H7 (cell line): Measurements from ENCODE around the gene NFIB. TPM values are rescaled to one million over a fixed set of nuclear protein-coding genes. Genes with fewer than 3 reads are reported as not detected.

ENCODE experiments used
- DNase-seq: peaks from one replicate; pipeline ENCODE4 v3.0.0; 2012
- H3K27me3 ChIP-seq: 2 replicates; pipeline ENCODE4 v1.6.0; 2011; ENCODE audit warnings: mild to moderate bottlenecking, low read length; ENCODE audit not compliant: control insufficient read depth, insufficient read depth
- H3K36me3 ChIP-seq: replicated peaks from 2 replicates; pipeline ENCODE4 v1.5.1; 2011; ENCODE audit warnings: low read length; ENCODE audit not compliant: control insufficient read depth, insufficient read depth
- H3K4me3 ChIP-seq: 2 replicates; pipeline ENCODE4 v1.5.1; 2011; ENCODE audit warnings: low read depth, mild to moderate bottlenecking, control low read depth, low read length, moderate library complexity; ENCODE audit not compliant: insufficient read depth
- total RNA-seq: library from RNA; depleted of rRNA; stranded (reverse); fragments of >200 nt; shearing (Covaris generic); gene quantifications from 2 replicates; pipeline ENCODE4 v1.2.3, GENCODE V29; 2014

Gene NFIB
- total RNA-seq, 1 experiment from 2014 or later = 5.0 TPM

DNA sequence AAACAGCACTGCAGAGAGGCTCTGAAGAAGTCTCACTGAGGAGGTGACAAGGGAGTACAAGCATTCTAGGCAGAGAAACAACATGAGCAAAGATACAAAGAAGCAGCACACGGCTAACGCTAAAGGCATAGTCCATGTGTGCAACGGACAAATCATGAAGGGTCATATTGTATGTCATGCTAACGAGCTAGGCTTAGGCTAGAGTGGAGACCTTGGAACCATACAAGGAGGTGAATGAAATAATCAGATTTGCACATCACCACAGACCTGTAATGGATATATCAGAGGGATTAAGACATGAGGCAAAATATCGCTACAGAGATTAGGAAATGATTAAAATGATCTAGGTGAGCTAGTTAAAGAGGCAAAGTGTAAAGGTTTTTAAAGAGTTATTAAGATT, 145.6 kb downstream of the NFIB start:
- H3K4me3 ChIP-seq = no peak overlapping the region
- no peaks in the 10 kb centered on the region for H3K27me3 ChIP-seq
- no peaks in the 10 kb centered on the region for H3K36me3 ChIP-seq
- DNase-seq = no peak

DNA sequence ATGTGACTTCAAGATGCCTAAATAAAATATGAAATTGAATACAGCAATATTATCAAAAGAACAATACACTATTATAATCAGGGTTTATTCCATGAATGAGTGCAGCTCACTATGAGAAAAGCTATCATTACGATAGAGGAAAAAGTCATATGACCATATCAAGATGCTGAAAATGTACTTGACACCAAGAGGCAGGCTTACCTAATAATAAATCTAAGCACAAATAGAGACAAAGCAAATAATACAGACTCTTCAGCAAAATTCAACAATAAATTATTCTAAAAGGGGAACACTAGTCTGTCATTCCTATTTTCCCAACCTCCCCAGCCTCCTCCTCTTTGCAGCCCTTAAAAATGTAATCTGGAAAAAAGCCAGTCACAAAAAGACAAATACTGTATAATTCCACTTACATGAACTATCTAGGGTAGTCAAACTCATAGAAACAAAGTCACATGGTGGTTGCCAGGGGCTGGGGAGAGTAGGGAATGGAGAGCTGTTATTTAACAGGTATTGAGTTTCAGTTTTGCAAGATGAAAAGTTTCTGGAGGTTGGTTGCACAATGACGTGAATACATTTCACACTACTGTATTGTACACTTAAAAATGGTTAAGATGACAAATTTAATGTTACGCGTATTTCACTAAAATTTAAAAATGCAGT, 148.4 kb downstream of the NFIB start:
- Histone ChIP-seq H3K27me3 (no peaks in the 10 kb centered on the region), H3K36me3 (no peaks in the 10 kb centered on the region), H3K4me3 (no peak overlapping the region)
- DNase-seq = no peak

DNA sequence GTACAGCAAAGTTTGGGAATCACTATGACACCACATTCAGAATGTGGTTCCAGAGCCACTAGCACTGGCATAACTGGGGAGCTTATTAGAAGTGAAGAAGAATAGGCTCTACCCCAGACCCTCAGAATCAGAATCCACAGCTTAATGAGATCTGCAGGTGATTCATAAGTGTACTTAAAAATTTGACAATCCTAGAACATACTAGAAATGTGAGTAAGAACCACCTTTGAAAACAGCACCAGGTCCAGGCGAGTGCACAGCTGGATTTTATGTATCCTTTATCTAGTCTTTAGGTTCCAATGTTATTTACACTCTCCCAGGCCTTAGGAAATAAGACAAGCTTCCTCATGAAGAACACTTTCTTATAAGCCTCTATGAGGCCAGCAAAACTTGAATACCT, 149.0 kb downstream of the NFIB start:
- no peaks in the 10 kb centered on the region for H3K36me3 ChIP-seq
- H3K4me3 ChIP-seq = no peak overlapping the region
- H3K27me3 ChIP-seq = no peaks in the 10 kb centered on the region
- DNase-seq = no peak

DNA sequence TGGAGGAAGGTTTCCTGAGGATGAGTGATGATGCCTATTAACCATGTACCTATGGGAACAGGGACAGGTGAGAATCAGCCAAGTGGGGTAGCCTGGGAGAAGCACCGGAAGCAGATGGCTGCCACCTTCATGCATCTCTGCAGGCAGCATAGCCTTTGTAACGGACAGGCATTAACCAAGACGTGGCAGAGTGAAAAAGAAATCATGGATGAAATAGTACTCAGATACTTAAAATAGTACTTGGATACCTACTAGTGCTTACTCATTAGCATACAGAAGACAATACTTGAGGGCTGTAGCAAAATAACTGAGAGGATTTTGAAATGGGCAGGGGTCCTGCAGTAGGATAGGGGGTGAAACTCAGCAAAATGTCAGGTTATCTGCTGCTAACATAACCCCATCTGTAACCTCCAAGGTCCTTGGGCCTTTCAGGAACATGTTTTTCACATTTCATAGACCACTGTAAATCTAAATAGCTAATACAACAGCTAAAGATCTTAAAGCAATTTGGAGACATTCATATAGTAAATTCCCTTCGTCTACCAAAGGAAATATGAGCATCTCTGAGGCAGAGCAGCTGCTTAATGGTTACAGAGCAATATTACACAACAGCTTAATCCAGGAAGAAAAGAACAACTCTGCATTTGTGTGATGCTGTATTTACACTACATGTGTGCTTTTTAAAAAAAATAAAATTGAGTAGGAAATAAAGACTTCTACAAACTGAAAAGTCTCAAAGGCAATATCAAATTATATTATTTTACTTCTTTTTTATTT, 154.3 kb downstream of the NFIB start:
- Histone ChIP-seq H3K36me3 (no peaks in the 10 kb centered on the region), H3K4me3 (no peak overlapping the region), H3K27me3 (no peaks in the 10 kb centered on the region)
- DNase-seq = no peak

DNA sequence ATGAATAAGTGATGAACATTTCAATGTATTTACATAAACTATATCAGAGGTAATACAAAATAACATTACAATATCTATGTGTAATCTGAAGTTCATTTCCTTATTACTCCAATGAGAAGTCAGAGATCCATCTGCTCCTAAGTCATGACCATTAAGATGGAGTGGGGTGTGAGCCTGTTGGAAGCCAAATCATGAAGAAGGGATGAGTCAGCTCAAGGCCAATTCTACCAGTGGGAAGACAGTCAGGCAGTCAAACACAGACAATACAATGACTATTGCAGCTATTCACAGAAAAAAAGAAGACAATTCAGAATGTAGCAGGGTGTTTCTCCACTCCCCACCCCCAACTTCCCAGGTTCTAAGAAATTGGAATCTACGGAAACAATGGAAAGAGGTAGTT, 155.0 kb downstream of the NFIB start:
- Histone ChIP-seq H3K4me3 (no peak overlapping the region), H3K27me3 (no peaks in the 10 kb centered on the region), H3K36me3 (no peaks in the 10 kb centered on the region)
- no peak for DNase-seq

DNA sequence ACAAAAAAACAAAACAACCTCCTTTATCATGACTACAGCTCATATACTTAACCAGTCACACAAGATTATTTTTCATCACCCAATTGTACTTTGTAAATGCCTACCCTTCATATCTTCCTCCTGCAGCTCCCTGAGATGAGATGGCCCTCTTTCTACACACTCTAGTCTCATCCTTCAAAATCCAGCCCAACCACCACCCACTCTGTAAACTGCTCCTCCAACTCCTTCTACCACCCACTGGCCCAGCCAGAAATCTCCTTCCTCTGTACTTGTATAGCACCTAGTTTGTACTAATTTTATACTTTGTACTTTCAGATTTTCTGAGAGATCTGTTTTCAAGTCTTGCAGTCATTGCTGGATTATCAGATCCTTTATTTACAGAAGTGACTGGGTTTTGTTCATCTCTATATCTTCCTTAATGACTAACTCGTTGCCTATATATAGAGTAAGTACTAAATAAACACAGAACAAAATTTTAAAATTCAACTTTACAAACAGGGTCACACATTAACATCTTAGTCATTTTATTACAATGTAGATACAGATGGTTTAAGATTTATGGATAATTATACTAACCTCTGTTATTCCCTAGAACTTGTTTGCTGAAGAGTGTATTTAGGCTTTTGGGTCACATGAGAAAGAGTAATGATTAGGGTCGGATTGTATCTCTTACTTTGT, 155.7 kb downstream of the NFIB start:
- no peak for DNase-seq
- Histone ChIP-seq H3K36me3 (no peaks in the 10 kb centered on the region), H3K27me3 (no peaks in the 10 kb centered on the region), H3K4me3 (no peak overlapping the region)

DNA sequence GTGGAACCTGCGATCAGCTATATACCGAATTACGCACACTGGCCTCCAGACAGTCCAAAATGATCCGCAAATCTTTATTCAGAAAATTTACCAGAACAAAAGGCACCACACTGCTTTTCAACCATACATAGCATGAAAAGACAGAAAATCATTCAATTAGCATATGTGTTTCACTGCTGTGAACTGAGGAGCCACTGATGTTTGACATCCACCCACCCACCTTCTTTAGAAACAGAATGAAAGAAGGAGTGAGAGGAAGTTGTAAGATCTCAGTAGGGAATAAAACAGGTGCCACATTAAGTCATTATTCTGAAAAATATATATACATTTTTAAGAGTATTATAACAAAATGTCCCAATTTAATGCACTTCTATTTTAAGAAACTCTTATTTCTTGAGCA, 156.8 kb downstream of the NFIB start:
- Histone ChIP-seq H3K36me3 (no peaks in the 10 kb centered on the region), H3K4me3 (no peak overlapping the region), H3K27me3 (no peaks in the 10 kb centered on the region)
- DNase-seq = no peak

DNA sequence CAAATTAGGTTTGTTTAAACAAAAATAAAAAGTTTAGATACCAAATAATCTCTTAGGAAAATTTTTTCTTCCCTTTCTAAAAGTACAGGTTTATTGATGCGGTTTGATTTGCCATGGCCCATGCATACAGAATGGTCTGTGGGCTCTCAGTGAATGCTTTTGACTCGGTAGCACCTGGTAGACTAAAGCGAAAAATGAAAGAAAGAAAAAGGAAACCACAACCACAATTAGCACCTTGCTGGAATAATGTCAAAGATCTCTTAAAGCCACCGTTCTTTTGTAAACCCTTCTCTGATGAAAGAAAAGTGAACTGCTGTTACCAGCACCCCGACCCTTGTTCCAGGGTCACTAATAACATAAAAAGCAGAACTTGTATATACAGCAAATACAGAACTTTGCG, 157.9 kb downstream of the NFIB start:
- DNase-seq = no peak
- no peaks in the 10 kb centered on the region for H3K27me3 ChIP-seq
- no peaks in the 10 kb centered on the region for H3K36me3 ChIP-seq
- no peak overlapping the region for H3K4me3 ChIP-seq

DNA sequence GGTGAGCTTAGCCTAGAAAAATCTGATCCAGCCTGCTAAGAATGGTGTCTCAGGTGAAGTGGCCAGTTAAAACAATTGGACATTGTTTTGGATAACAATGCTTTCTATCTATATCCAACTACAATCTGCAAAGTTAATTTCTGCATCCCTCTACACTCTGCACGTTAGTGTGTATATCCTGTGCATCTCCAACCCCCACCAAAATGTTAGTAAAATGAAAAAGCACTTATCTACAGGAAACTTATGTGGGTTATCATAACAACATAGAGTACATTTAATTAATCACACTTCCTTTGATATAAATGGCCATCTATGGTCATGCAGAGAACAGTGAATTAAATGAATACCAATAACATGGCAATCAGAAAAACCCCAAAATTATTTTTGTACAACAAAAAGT, 158.7 kb downstream of the NFIB start:
- no peaks in the 10 kb centered on the region for H3K27me3 ChIP-seq

DNA sequence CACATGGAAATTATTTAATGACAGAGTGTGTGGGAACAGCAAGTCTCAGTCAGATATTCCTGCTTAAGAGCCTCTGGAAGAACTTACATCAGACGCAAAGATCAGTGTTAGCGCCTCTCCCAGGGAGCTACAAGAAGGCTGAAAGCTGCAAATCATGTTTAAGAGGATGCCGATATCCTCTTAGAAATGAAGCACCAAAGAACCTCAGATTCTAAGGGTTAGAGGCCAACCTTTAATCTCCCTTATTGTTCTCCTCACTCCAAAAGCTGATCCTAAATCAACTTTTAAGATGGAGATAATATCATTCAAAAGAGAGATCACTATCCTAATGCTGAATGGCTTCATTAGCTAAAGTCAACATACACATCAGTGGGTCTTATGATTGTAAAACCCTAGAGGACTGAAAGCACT, 160.6 kb downstream of the NFIB start:
- no peak for DNase-seq
- Histone ChIP-seq H3K4me3 (no peak overlapping the region), H3K27me3 (no peaks in the 10 kb centered on the region), H3K36me3 (no peaks in the 10 kb centered on the region)

More for the DNA sequence above, 158.7 kb downstream of the NFIB start:
- Histone ChIP-seq H3K36me3 (no peaks in the 10 kb centered on the region), H3K4me3 (no peak overlapping the region)
- no peak for DNase-seq

DNA sequence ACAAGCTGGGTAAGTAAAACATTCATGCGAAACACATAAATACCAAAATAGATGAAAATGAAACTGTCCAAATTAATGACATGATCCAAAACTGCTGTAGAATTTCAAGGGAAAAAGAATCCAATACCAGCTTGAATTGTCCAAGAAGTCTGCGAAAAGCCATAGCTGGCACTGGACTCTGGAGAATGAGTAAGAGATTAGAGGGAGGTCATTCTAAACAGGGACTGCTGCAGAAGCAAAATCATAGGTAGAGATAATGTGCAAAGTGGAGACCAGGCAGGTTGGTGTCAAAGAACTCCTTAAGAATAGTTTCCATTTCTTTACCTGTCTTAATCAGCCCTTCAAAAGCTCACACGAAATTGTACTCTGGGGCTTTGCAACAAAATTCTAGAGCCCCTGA, 162.5 kb downstream of the NFIB start:
- no peak for DNase-seq
- H3K36me3 ChIP-seq = no peaks in the 10 kb centered on the region
- no peak overlapping the region for H3K4me3 ChIP-seq
- no peaks in the 10 kb centered on the region for H3K27me3 ChIP-seq

DNA sequence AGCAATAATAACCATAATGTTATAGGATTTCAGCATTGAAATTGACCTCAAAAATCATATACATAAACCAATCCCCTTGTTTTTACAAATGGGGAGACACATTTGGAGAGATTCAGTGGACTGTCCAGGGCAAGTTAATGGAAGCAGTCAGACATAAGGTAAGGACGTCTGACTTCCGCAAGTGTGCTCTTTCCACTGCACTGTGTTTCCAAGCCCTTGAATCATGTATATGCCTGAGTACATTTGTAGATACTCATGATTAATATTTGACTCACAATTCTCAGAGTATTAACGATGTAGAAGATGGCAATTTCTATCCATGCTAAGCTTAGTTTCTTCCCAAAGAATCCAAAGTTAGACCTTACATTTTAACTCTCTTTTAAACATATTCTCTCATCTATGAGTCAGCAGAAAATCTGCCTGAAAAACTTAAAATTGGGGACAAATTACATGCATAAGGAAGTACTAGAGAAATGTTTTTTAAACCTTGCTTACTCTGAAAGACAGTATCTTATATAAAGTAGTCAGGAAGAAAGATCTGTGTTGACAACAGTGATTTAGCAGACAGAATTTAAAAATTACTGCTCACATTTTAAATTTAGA, 165.3 kb downstream of the NFIB start:
- no peak for DNase-seq
- H3K27me3 ChIP-seq = no peaks in the 10 kb centered on the region
- H3K4me3 ChIP-seq = no peak overlapping the region
- H3K36me3 ChIP-seq = no peaks in the 10 kb centered on the region

DNA sequence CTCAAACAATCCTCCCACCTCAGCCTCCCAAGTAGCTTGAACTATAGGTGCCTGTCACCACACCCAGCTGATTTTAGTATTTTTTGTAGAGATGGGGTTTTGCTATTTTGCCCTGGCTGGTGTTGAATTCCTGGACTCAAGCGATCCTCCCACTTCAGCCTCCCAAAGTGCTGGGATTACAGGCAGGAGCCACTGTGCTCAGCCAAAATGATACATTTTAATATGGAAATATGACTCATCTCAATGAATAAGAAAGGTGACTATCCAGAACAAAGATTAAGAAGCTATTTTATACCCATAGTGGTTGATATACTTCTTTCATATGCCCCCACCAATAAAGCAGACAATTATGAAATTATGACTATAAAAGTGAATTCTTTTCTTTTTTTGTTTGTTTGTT, 166.2 kb downstream of the NFIB start:
- Histone ChIP-seq H3K27me3 (no peaks in the 10 kb centered on the region), H3K36me3 (no peaks in the 10 kb centered on the region), H3K4me3 (no peak overlapping the region)
- DNase-seq = no peak

DNA sequence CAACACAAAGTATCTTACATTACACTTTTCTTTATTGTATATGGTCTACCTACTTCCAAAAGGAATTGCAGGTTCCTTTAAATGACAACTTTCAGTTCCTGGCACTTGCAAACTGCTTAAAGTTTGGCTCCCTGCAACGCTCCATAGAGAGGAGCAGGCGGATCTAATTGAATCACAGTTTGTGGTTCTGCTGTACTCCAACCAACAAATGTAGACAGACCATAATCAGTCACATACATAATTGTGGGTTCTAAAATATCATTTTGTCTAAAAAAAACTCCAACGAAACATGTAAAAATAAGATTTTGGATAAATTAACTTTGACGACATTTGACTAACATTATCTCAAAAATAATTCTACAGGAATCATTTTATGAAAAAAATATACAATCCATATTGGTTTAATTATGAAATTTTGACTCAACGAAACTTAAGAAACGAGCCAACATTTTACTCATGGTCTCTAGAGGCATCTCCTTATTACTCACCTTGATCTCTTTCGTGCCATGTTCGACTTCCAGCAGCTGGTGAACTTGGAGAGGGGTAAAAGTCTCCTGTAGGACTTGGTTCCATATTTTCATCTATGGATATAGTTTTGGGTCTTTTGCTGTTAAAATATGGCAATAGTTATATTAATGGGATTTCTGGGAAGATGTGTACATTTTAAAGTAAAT, 167.6 kb downstream of the NFIB start:
- Histone ChIP-seq H3K4me3 (no peak overlapping the region), H3K36me3 (no peaks in the 10 kb centered on the region), H3K27me3 (no peaks in the 10 kb centered on the region)
- no peak for DNase-seq
